PFSK-1 (cell line): ENCODE measurements around the gene PIEZO1.

Source experiments
- FOXP2 ChIP-seq: optimal IDR thresholded peaks from 2 replicates; pipeline ENCODE3; 2011; ENCODE audit warnings: borderline replicate concordance, control low read depth, inconsistent platforms; ENCODE audit not compliant: insufficient read depth; ENCODE audit errors: extremely low read length, extremely low read depth
- POLR2AphosphoS5 ChIP-seq: IDR thresholded peaks from 2 replicates; pipeline ENCODE4 v1.6.1; 2012; ENCODE audit warnings: low read depth, mild to moderate bottlenecking, control low read depth, low read length, moderate library complexity
- REST ChIP-seq, 2 experiments: IDR thresholded peaks; 2 replicates each; pipeline versions ENCODE4 v1.6.1 to v1.8.0; 2011 to 2012; ENCODE audit warnings: low read depth in 2 of 2, low read length in 2 of 2, control low read depth in 1 of 2, inconsistent platforms in 1 of 2, mild to moderate bottlenecking in 1 of 2, moderate library complexity in 1 of 2; ENCODE audit not compliant: insufficient read depth in 1 of 2
- SIN3A ChIP-seq: IDR thresholded peaks from 2 replicates; pipeline ENCODE4 v1.6.1; 2012; ENCODE audit warnings: mild to moderate bottlenecking, low read length, moderate library complexity, borderline replicate concordance; ENCODE audit not compliant: insufficient read depth
- TAF1 ChIP-seq: IDR thresholded peaks from 2 replicates; pipeline ENCODE4 v1.6.1; 2012; ENCODE audit warnings: low read length, control low read depth, borderline replicate concordance; ENCODE audit not compliant: insufficient read depth

PIEZO1 gene

GRCh38 chr16:88702371-88703210 lies 82.4 kb downstream of the PIEZO1 start:
- TF ChIP-seq REST (IDR thresholded peaks at IDR 0.05; ENCODE audit: insufficient read depth in 1 of 2, low read depth in 2 of 2, low read length in 2 of 2) (no peak), TAF1 (no peak), SIN3A (no peak), FOXP2 (no peak), POLR2AphosphoS5 (no peak)

- TF ChIP-seq FOXP2: no peak
- TF ChIP-seq TAF1: no peak
- no peak for TF ChIP-seq REST (IDR thresholded peaks at IDR 0.05; ENCODE audit: insufficient read depth in 1 of 2, low read depth in 2 of 2, low read length in 2 of 2)
- TF ChIP-seq POLR2AphosphoS5: no peak
- no peak for TF ChIP-seq SIN3A
Measured at GRCh38 chr16:88701581-88702370, 83.2 kb downstream of the PIEZO1 start.

GRCh38 chr16:88700636-88701482 lies 84.2 kb downstream of the PIEZO1 start:
- no peak for TF ChIP-seq POLR2AphosphoS5
- no peak for TF ChIP-seq FOXP2
- no peak for TF ChIP-seq TAF1
- 0 out of 4 replicates have a peak, but pooled peaks have one; percentile 12 to 31 for TF ChIP-seq REST (IDR thresholded peaks at IDR 0.05; ENCODE audit: insufficient read depth in 1 of 2, low read depth in 2 of 2, low read length in 2 of 2)
- peak; percentile 84; the same call in 1 of the 2 replicates for TF ChIP-seq SIN3A

GRCh38 chr16:88700322-88700635 lies 84.7 kb downstream of the PIEZO1 start:
- no peak for TF ChIP-seq POLR2AphosphoS5

- TF ChIP-seq SIN3A (no peak), TAF1 (no peak), POLR2AphosphoS5 (no peak), FOXP2 (no peak), REST (IDR thresholded peaks at IDR 0.05; ENCODE audit: insufficient read depth in 1 of 2, low read depth in 2 of 2, low read length in 2 of 2) (no peak)
Measured at GRCh38 chr16:88699180-88699579, 85.8 kb downstream of the PIEZO1 start.
